ENCODE data around the gene CLK2. TPM values are rescaled to one million over a fixed set of nuclear protein-coding genes. Genes with fewer than 3 reads are reported as not detected.

The CLK2 gene
- total and polyA plus RNA-seq, 9 of the 15 experiments (the other 6 are each of a cell fraction or from before 2014, with no cell fraction given): 13.5 to 81.4 (median 39.6) TPM

- no peak for TF ChIP-seq ZNF57 (CRISPR knock-in tag; IDR thresholded peaks at IDR 0.05)
- TF ChIP-seq TRIM28 (IDR thresholded peaks at IDR 0.05): no peak
- no peak for TF ChIP-seq ELK3 (CRISPR knock-in tag; IDR thresholded peaks at IDR 0.05)
- no peak for TF ChIP-seq ILK (tag; IDR thresholded peaks at IDR 0.05; ENCODE audit: borderline replicate concordance, low read depth)
- TF ChIP-seq KAT7 (CRISPR knock-in tag; IDR thresholded peaks at IDR 0.05; ENCODE audit: borderline replicate concordance): no peak
- no peak for TF ChIP-seq NFIX (CRISPR knock-in tag; IDR thresholded peaks at IDR 0.05; ENCODE audit: low read depth)
- TF ChIP-seq TFAP4 (CRISPR knock-in tag; IDR thresholded peaks at IDR 0.05; ENCODE audit: borderline replicate concordance): peak; percentile 58; the same call in 1 of the 2 replicates
- no peak for TF ChIP-seq ZNF232 (CRISPR knock-in tag; IDR thresholded peaks at IDR 0.05)
- no peak for TF ChIP-seq SP2 (IDR thresholded peaks at IDR 0.05; ENCODE audit: extremely low read depth, low read depth, low read length, poor library complexity, severe bottlenecking)
- no peak for TF ChIP-seq XRCC3 (IDR thresholded peaks at IDR 0.05)
- TF ChIP-seq MAX (CRISPR knock-in tag; IDR thresholded peaks at IDR 0.05): peak; percentile 10; the same call in 1 of the 2 replicates
- TF ChIP-seq KDM5B (IDR thresholded peaks at IDR 0.05; ENCODE audit: insufficient replicate concordance, low read depth, low read length): no peak
- TF ChIP-seq HDGF (IDR thresholded peaks at IDR 0.05): no peak
- no peak for TF ChIP-seq TSC22D4 (tag; IDR thresholded peaks at IDR 0.05)
- no peak for TF ChIP-seq HMGN3 (IDR thresholded peaks at IDR 0.05; ENCODE audit: borderline replicate concordance, extremely low read depth, insufficient read length, low read depth, low read length)
- TF ChIP-seq ZSCAN32 (CRISPR knock-in tag; IDR thresholded peaks at IDR 0.05): no peak
- TF ChIP-seq HDAC2 (IDR thresholded peaks at IDR 0.05): no peak
- no peak for TF ChIP-seq RBM22 (IDR thresholded peaks at IDR 0.05; ENCODE audit: low read depth, low read length, poor library complexity, severe bottlenecking)
- TF ChIP-seq ZNF217 (CRISPR knock-in tag; IDR thresholded peaks at IDR 0.05): no peak
Measured at GRCh38 chr1:155254228-155254713, 19.0 kb downstream of the CLK2 start (continued).
